HG03060 (cell line): Measurements from ENCODE around the gene CEBPB.
"Not testable (repeated sequence)": the region's sequence is repeated elsewhere in the genome, so short reads cannot be mapped to it uniquely, and the experiment has no call there.

Experiments used
- ATAC-seq: cut with Tn5 transposase; IDR thresholded peaks from one replicate; pipeline ENCODE4 v1.9.1; 2021; ENCODE audit warnings: low read depth, moderate number of reproducible peaks; ENCODE audit not compliant: unreplicated experiment

The CEBPB gene

DNA sequence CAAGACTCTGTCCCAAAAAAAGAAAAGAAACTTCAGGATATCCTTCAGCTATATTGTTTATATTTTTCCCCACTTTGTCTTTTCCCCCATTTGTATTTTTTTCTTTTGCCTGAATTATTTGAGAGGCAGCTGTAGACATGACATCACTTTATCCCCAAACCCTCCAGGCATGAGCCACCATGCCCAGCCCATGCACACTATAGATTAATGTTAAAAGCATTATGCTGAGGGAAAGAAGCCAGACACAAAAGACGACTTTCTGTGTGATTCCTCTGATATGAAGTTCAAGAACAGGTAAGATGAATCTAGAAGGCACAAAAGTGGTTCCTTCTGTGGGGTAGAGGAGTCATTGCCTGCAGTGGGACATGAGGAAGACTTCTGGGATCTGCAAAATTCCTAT lies 16.4 kb downstream of the CEBPB start:
- no peak for ATAC-seq

- ATAC-seq: no peak
Observed at GRCh38 chr20:50208085-50208491, 17.5 kb downstream of the CEBPB start.

- ATAC-seq: not testable (repeated sequence)
Observed at GRCh38 chr20:50208815-50209214, 18.2 kb downstream of the CEBPB start.

- no peak for ATAC-seq
Observed at GRCh38 chr20:50210066-50210619, 19.5 kb downstream of the CEBPB start.

- no peak for ATAC-seq
Observed at GRCh38 chr20:50211091-50211490, 20.5 kb downstream of the CEBPB start.

GRCh38 chr20:50213531-50214106 lies 23.0 kb downstream of the CEBPB start:
- no peak for ATAC-seq

GRCh38 chr20:50214226-50215024 lies 23.8 kb downstream of the CEBPB start:
- no peak for ATAC-seq

GRCh38 chr20:50215101-50215690 lies 24.6 kb downstream of the CEBPB start:
- ATAC-seq: no peak

DNA sequence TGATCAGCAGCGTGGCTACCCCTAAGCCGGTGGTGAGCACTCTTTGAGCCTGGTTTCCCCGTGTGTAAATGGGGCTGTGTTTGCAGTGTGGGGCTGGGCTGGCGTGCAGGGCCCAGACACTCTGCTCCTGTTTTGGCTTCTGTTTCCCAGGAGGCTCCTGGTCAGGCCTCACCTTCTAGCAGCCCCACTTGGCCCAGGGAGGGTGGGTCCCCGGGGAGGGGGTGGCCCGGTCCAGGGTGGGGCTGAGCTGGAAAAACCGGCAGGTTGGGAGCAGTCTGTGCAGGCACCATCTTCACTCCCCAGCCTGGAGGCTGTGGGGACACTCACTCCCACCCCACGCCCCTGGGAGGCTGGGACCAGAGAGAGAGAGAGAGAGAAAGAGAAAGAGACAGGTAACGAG lies 25.3 kb downstream of the CEBPB start:
- ATAC-seq: no peak

- no peak for ATAC-seq
Observed at GRCh38 chr20:50216543-50217206, 26.0 kb downstream of the CEBPB start.

- ATAC-seq: no peak
Observed at GRCh38 chr20:50217207-50217949, 26.7 kb downstream of the CEBPB start.

GRCh38 chr20:50218987-50219435 lies 28.4 kb downstream of the CEBPB start:
- ATAC-seq: no peak

DNA sequence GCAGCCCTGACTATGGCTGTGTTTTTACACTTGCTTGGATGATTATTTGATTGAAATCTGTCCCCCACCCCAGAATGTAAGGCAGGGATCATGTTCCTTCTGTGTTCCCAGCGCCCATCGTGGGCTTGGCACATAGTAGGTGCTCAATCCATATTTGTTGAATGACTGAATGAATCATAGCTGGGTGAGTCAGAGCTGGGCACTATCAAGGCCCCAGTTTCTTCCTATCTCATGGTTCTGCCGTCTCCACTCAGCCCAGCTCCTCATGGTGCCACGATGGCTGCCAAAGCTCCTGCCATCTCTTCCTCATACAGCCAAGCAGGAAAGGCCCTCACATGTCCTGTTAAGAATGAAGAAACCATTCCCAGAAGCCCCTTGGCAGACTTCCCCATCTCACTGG lies 29.0 kb downstream of the CEBPB start:
- no peak for ATAC-seq

DNA sequence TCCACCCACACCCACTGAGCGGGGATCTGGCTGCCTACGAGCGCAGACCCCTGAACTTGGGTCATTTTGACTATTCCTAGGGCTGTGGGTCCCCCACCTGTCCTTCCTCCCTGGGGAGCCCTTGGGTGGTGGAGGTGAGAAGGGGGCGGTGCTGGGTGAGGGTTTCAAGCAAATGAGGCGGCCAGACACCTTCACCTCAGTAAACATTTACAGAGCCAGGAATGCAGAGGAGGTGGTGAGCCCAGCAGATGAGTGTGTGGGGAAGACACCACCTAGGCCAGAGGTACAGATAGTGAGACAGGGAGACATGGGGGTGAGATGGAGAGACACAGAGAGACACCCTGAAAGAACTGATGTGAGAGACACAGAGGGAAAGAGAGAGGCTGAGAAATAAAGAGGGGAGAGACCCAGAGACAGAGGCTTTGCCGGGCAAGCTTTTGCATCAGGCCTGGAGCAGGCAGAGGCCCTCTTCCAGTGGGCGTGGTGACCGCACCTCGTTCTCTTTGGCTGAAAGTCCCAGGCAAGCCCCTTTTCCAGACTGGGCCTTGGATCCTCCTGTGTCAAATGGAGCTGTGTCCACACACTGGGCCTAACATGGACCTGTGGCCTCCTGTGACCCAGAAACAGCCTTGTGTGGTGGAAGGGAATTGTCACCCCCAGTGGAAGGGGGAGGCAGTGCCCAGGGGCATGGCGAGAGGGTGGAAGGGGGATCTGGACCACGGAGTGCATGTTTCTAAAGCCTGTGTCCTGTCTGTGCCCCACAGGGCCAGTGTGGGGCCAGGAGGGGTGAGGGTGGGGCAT lies 29.7 kb downstream of the CEBPB start:
- no peak for ATAC-seq

- no peak for ATAC-seq
Observed at GRCh38 chr20:50220894-50221365, 30.3 kb downstream of the CEBPB start.

DNA sequence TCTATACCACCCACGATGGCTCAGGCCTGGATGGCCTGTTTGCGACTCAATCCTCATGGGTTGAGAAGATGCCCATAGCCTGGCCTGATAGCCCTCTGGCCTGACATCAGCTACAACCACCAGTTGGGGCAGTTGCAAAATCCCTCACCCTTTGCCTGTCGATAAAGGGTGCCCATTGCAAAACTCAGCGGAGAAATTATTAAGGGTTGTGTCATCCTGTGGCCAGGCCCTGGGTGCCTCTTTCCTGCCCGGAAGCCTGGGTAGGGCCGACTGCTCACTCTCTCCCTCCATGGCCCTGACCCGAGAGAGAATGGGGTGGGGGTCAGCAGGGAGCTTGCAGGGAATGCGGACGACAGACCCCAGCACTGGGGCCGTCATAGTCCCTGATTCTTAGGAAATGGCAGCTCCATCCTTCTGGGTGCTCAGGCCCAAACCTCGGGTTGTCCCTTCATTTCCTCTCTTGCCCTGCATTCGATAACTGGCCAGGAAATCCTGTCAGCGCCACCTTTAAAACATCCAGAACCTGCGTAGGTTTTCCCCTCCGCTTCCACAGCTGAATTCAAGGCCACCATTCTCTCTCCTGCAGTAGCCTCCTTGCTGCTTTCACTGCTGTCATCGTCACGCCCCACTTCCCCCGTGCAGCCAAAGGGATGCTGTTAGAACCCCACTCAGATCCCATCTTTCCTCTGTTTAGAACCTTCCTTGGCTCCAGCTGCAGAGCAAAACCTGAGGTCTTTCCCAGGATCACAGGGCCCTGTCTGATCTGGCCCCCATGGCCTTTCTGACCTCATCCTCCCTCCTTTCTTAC lies 31.1 kb downstream of the CEBPB start:
- no peak for ATAC-seq

DNA sequence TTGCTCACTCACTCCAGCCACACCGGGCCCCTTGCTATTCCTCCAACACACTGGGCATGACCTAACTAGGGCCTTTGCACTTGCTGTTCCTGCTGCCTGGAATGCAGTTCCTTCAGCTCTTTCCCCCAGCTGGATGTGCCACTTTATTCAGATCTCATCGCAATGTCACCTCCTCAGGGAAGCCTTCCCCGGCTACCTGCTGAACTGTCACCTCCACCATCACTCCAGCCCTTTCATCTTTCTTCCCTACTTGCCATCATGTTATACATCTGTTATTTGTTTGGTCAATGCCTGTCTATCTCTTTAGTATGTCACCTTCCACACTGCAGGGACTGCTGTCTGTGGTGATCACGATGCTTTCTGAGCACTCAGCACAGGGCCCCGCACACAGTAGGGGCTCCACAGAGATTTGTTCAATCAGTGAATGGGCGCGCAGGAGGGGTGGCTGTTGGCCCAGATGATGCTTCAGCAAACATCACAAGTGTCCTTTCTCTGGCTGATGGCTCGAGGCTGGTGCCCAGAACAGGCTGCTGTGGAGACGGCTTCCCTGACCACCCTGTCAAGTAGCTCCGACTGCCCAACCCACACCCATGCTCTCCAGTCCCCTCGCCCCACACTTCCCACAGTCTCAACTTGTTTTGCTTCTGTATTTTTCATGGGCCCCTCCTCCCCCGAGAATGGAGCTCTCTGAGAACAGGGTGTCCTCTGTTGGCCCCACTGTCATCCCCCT lies 31.8 kb downstream of the CEBPB start:
- no peak for ATAC-seq
